PC-9 (cell line): Measurements from ENCODE around the gene DPY19L3. TPM values are rescaled to one million over a fixed set of nuclear protein-coding genes. Genes with fewer than 3 reads are reported as not detected.

Source experiments
- BruUV-seq: library from RNA; stranded (reverse); fragments of 400-500 nt; replicated peaks from 2 replicates; lab custom pipeline; 2021; lab: Mats Ljungman, UMichigan
- CTCF ChIA-PET: fragments of 300-600 bp; sonication (Branson Sonifier 250); formaldehyde crosslinking; loops from one replicate; lab custom pipeline; 2022; ENCODE audit warnings: antibody characterized with exemption; lab: Charles Lee
- POLR2A ChIA-PET: fragments of 300-600 bp; sonication (Branson Sonifier 250); formaldehyde crosslinking; loops from one replicate; lab custom pipeline; 2022; ENCODE audit warnings: antibody characterized with exemption; ENCODE audit not compliant: unreplicated experiment; lab: Charles Lee
- DNase-seq, 2 experiments: peaks; one replicate each; pipeline versions ENCODE4 v3.0.0 to v3.0.0-alpha.2; 2015 to 2022; ENCODE audit warnings: mixed read lengths in 1 of 2
- H2AFZ ChIP-seq: fragments of 200-600 bp; sonication (generic); 2 replicates; pipeline ENCODE4 v1.8.1; 2017; ENCODE audit warnings: antibody characterized with exemption
- H3F3A ChIP-seq: fragments of 200-600 bp; sonication (generic); 2 replicates; pipeline ENCODE4 v1.8.1; 2017; ENCODE audit warnings: antibody characterized with exemption, mild to moderate bottlenecking, low read depth; ENCODE audit not compliant: insufficient read depth
- H3K27ac ChIP-seq: fragments of 200-600 bp; sonication (generic); 2 replicates; pipeline ENCODE4 v1.6.1; 2016; ENCODE audit warnings: mixed run types
- H3K27me3 ChIP-seq: fragments of 200-600 bp; sonication (generic); 2 replicates; pipeline ENCODE4 v1.6.1; 2016; ENCODE audit warnings: low read depth, mixed run types; ENCODE audit not compliant: insufficient read depth
- H3K36me3 ChIP-seq: fragments of 200-600 bp; sonication (generic); 2 replicates; pipeline ENCODE4 v1.6.1; 2016; ENCODE audit warnings: low read depth, mixed run types
- H3K4me1 ChIP-seq: fragments of 200-600 bp; sonication (generic); replicated peaks from 2 replicates; pipeline ENCODE4 v1.6.1; 2016; ENCODE audit warnings: mixed run types; ENCODE audit not compliant: insufficient read depth
- H3K4me2 ChIP-seq: fragments of 200-600 bp; sonication (generic); 2 replicates; pipeline ENCODE4 v1.6.1; 2017; ENCODE audit warnings: mixed run types
- H3K4me3 ChIP-seq: fragments of 200-600 bp; sonication (generic); 2 replicates; pipeline ENCODE4 v1.6.1; 2016; ENCODE audit warnings: mixed run types
- H3K79me2 ChIP-seq: fragments of 200-600 bp; sonication (generic); 2 replicates; pipeline ENCODE4 v1.6.1; 2017; ENCODE audit warnings: low read depth, mixed run types
- H3K9me2 ChIP-seq: fragments of 200-600 bp; sonication (generic); 2 replicates; pipeline ENCODE4 v1.8.1; 2017; ENCODE audit warnings: mild to moderate bottlenecking; ENCODE audit not compliant: insufficient read depth
- H3K9me3 ChIP-seq: fragments of 200-600 bp; sonication (generic); 2 replicates; pipeline ENCODE4 v1.8.1; 2016; ENCODE audit warnings: low read depth; ENCODE audit not compliant: insufficient read depth
- H4K20me1 ChIP-seq: fragments of 200-600 bp; sonication (generic); 2 replicates; pipeline ENCODE4 v1.8.1; 2017; ENCODE audit not compliant: insufficient read depth
- EZH2 ChIP-seq: fragments of 200-600 bp; sonication (generic); IDR thresholded peaks from 2 replicates; pipeline ENCODE4 v1.8.0; 2017; ENCODE audit warnings: antibody characterized with exemption, low read depth
- intact Hi-C: fragments of 100-400 bp; cut with micrococcal nuclease; formaldehyde crosslinking; loops from one replicate; pipeline ENCODE4 v1.10.0; 2022; ENCODE audit not compliant: unreplicated experiment
- total RNA-seq: library from RNA; stranded (reverse); gene quantifications from 2 replicates; pipeline ENCODE4 v1.2.3, GENCODE V29; 2021
- TF ChIP-seq, protein P1 (sequence below): fragments of 200-600 bp; sonication (generic); conservative IDR thresholded peaks from 2 replicates; pipeline ENCODE4 v1.6.1; 2017; ENCODE audit warnings: mixed run types, antibody characterized with exemption, mild to moderate bottlenecking, moderate library complexity

Gene DPY19L3
- total RNA-seq, 1 experiment from 2014 or later = 22.3 TPM

DNA sequence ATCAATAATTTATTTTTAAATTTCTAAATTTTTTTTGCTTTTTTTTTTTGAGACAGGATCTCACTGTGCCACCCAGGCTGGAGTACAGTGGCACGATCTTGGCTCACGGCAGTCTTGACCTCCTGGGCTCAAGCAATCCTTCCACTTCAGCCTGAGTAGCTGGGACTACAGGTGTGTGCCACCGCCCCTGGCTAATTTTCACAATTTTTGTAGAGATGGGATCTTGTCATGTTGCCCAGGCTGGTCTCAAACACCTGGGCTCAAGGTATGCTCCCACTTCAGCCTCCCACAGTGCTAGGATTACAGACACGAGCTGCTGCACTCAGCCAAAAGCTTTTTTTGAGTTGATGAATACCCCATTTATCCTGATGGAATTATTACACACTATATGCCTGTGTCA lies 50.8 kb downstream of the DPY19L3 start:
- no peak overlapping the region for H3K4me3 ChIP-seq
- intact Hi-C loops = no loop called here
- H3K4me1 ChIP-seq = no peaks in the 10 kb centered on the region
- no peaks in the 10 kb centered on the region for H3K36me3 ChIP-seq
- H3K9me3 ChIP-seq = no peaks in the 10 kb centered on the region
- BruUV-seq = no TSS peak
- no peaks in the 10 kb centered on the region for H3K9me2 ChIP-seq
- no peak for TF ChIP-seq EZH2
- TF ChIP-seq, protein P1, sequence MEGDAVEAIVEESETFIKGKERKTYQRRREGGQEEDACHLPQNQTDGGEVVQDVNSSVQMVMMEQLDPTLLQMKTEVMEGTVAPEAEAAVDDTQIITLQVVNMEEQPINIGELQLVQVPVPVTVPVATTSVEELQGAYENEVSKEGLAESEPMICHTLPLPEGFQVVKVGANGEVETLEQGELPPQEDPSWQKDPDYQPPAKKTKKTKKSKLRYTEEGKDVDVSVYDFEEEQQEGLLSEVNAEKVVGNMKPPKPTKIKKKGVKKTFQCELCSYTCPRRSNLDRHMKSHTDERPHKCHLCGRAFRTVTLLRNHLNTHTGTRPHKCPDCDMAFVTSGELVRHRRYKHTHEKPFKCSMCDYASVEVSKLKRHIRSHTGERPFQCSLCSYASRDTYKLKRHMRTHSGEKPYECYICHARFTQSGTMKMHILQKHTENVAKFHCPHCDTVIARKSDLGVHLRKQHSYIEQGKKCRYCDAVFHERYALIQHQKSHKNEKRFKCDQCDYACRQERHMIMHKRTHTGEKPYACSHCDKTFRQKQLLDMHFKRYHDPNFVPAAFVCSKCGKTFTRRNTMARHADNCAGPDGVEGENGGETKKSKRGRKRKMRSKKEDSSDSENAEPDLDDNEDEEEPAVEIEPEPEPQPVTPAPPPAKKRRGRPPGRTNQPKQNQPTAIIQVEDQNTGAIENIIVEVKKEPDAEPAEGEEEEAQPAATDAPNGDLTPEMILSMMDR = no peak
- no peaks in the 10 kb centered on the region for H3F3A ChIP-seq
- H3K27ac ChIP-seq = no peak overlapping the region
- no peaks in the 10 kb centered on the region for H3K79me2 ChIP-seq
- H2AFZ ChIP-seq = no peak overlapping the region
- H3K27me3 ChIP-seq = no peaks in the 10 kb centered on the region
- POLR2A ChIA-PET = no interaction called here
- no peak overlapping the region for H3K4me2 ChIP-seq
- CTCF ChIA-PET = no interaction called here
- no peak for DNase-seq
- no peaks in the 10 kb centered on the region for H4K20me1 ChIP-seq

DNA sequence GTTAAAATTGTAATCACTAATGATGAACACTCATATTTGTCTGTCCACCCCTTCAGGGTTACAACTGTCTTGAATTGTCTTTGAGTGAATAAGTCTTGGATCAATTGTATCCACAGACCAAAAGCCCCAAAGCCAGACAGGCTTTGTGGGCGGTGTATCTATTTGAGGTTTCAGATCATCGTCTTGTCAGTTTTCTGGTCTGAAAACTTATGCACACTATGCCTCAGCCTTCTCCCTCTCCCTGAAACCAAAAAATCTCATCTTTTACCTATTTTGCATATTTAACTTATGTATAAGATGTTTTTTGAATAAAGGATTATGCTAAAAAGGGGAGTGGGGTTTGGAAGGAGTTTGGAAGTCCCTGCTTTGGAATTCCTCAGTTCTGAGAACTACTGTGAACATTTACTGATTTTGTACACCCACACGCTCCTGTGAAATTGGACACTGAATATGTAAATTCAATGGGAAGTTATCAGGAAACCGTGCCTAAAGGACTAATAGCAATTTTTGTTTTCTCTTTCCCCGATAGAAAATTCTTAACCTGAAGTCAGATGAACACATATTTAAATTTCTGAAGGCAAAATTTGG lies 52.1 kb downstream of the DPY19L3 start:
- no peaks in the 10 kb centered on the region for H3K36me3 ChIP-seq
- no peaks in the 10 kb centered on the region for H3F3A ChIP-seq
- ChIA-PET CTCF (no interaction called here), POLR2A (no interaction called here)
- no peaks in the 10 kb centered on the region for H3K4me1 ChIP-seq
- no peaks in the 10 kb centered on the region for H3K9me2 ChIP-seq
- no peaks in the 10 kb centered on the region for H4K20me1 ChIP-seq
- no peak overlapping the region for H3K27ac ChIP-seq
- no peak overlapping the region for H2AFZ ChIP-seq
- TF ChIP-seq, protein P1 = no peak
- no peak for TF ChIP-seq EZH2
- H3K4me3 ChIP-seq = no peak overlapping the region
- BruUV-seq = no TSS peak
- H3K79me2 ChIP-seq = no peaks in the 10 kb centered on the region
- H3K4me2 ChIP-seq = no peak overlapping the region
- no peaks in the 10 kb centered on the region for H3K9me3 ChIP-seq
- DNase-seq = no peak
- intact Hi-C loops = no loop called here
- H3K27me3 ChIP-seq = no peaks in the 10 kb centered on the region

DNA sequence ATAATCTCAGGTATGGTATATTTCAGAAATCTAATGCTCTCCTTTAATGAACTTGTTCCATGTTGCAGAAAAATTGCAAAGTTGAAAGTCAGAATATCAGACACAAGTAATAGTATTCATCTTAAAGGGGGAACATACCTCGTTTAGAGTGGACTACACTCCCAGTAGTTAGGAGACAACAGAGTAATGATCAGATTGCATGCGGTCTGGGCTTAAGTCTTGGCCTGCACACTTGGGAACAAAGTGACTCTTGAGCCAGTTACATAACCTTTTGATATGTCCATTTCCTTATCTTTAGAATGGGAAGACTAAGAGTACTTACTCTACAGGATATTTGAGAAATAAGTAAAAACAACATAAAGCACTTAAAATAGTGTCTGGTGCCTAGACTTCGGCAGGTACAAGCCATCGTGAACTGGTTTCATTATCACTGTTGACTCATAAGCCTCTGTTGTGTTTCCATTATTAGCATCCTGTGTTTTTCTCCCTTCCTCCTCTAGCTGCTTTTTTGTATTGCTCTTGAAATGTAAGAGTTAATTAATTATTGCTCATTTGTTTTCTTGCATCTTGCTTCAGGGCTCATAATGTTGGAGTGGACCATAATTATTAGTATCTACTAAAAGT lies 53.0 kb downstream of the DPY19L3 start:
- H3K4me2 ChIP-seq = no peak overlapping the region

More for the DNA sequence above, 53.0 kb downstream of the DPY19L3 start:
- H3K36me3 ChIP-seq = no peaks in the 10 kb centered on the region
- H3K27ac ChIP-seq = no peak overlapping the region
- H3K9me2 ChIP-seq = no peaks in the 10 kb centered on the region
- no peaks in the 10 kb centered on the region for H3K27me3 ChIP-seq
- no peaks in the 10 kb centered on the region for H3F3A ChIP-seq
- no peak overlapping the region for H3K4me3 ChIP-seq
- BruUV-seq = no TSS peak
- H3K9me3 ChIP-seq = no peaks in the 10 kb centered on the region
- no peaks in the 10 kb centered on the region for H4K20me1 ChIP-seq
- no peaks in the 10 kb centered on the region for H3K4me1 ChIP-seq
- no peak for DNase-seq
- intact Hi-C loops = no loop called here
- TF ChIP-seq EZH2 = no peak
- TF ChIP-seq, protein P1 = no peak
- ChIA-PET POLR2A (no interaction called here), CTCF (no interaction called here)
- H3K79me2 ChIP-seq = no peaks in the 10 kb centered on the region
- H2AFZ ChIP-seq = no peak overlapping the region
